Lower lobe of right lung (tissue), 2 donors: ENCODE results near the gene PADI1. TPM values are rescaled to one million over a fixed set of nuclear protein-coding genes. Genes with fewer than 3 reads are reported as not detected.

Experiments used
- ATAC-seq, 2 donors: fragments of 200-7000 bp; cut with Tn5 transposase; one replicate each; pipeline ENCODE4 v1.9.1; 2020 to 2022; ENCODE audit warnings: mild to moderate bottlenecking in 2 of 2, moderate library complexity in 2 of 2
- DNase-seq: peaks from one replicate; pipeline ENCODE4 v3.0.0-alpha.2; 2020
- H3K27ac ChIP-seq: fragments of 200-600 bp; one replicate; pipeline ENCODE4 v1.8.0; 2022
- H3K27me3 ChIP-seq: fragments of 200-600 bp; one replicate; pipeline ENCODE4 v1.8.0; 2022; ENCODE audit warnings: low read depth
- H3K36me3 ChIP-seq: fragments of 200-600 bp; one replicate; pipeline ENCODE4 v1.8.0; 2022; ENCODE audit warnings: mild to moderate bottlenecking
- H3K4me1 ChIP-seq: fragments of 200-600 bp; one replicate; pipeline ENCODE4 v1.8.0; 2022
- H3K4me3 ChIP-seq: fragments of 200-600 bp; one replicate; pipeline ENCODE4 v1.8.0; 2022; ENCODE audit warnings: mild to moderate bottlenecking
- H3K9me3 ChIP-seq: fragments of 200-600 bp; one replicate; pipeline ENCODE4 v1.8.0; 2022
- CTCF ChIP-seq: fragments of 200-600 bp; IDR thresholded peaks from one replicate; pipeline ENCODE4 v1.8.0; 2022; ENCODE audit warnings: antibody characterized with exemption, mild to moderate bottlenecking
- intact Hi-C: fragments of 100-400 bp; cut with DNase I; formaldehyde crosslinking; loops from one replicate; pipeline ENCODE4 v1.11.0; 2022
- total RNA-seq: library from RNA; stranded (reverse); fragmentation: NEBNext Ultra II Directional; extraction: Animal tissue kit (Norgen Biotek cat#: 25700); gene quantifications from one replicate; pipeline ENCODE4 v1.2.1, GENCODE V29; 2021
- donor health status: DM: no; HTN: yes; CAD: no; lungs with severe emphysema.

The PADI1 gene
- total RNA-seq, 1 donor from 2014 or later: not detected

GRCh38 chr1:17184161-17184665 is 20.7 kb upstream of the PADI1 start:
- intact Hi-C loops: no loop called here
- Histone ChIP-seq H3K27ac (no peak overlapping the region), H3K4me3 (no peak overlapping the region), H3K9me3 (peaks cover 12% of the 10 kb centered on the region), H3K4me1 (no peaks in the 10 kb centered on the region), H3K36me3 (no peaks in the 10 kb centered on the region), H3K27me3 (peaks cover 10% of the 10 kb centered on the region)
- TF ChIP-seq CTCF: no peak
- no peak for DNase-seq
- no peak for ATAC-seq

- DNase-seq (no peak), ATAC-seq (no peak)
- intact Hi-C loops: no loop called here
- no peak for TF ChIP-seq CTCF
- Histone ChIP-seq H3K36me3 (no peaks in the 10 kb centered on the region), H3K27ac (no peak overlapping the region), H3K4me1 (no peaks in the 10 kb centered on the region), H3K27me3 (peaks cover 10% of the 10 kb centered on the region), H3K4me3 (no peak overlapping the region), H3K9me3 (peaks cover 12% of the 10 kb centered on the region)
These were observed 20.0 kb upstream of the PADI1 start for GRCh38 chr1:17184822-17185484.

DNA sequence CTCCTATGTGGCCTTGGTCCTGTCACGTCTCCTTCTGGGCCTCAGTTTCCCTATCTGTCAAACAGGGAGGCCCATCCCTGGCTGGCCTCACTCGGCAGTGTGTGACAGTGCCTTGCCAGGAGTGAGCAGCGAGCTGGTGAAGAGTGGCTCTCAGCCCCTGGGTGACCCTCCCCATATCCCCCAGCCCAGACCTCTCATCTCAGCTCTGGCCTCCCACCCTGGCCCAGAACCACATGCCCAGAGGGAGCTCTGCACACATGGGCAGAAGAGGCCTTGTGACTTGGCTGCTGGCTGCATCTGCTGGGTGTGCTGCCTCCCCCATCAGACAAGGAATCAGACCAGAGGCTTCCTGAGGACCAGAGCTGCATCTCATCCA is 19.5 kb upstream of the PADI1 start:
- Histone ChIP-seq H3K9me3 (peaks cover 12% of the 10 kb centered on the region), H3K36me3 (no peaks in the 10 kb centered on the region), H3K4me3 (no peak overlapping the region), H3K27ac (no peak overlapping the region), H3K4me1 (no peaks in the 10 kb centered on the region), H3K27me3 (peaks cover 10% of the 10 kb centered on the region)
- intact Hi-C loops: no loop called here
- ATAC-seq: no peak
- no peak for DNase-seq
- TF ChIP-seq CTCF: no peak

DNA sequence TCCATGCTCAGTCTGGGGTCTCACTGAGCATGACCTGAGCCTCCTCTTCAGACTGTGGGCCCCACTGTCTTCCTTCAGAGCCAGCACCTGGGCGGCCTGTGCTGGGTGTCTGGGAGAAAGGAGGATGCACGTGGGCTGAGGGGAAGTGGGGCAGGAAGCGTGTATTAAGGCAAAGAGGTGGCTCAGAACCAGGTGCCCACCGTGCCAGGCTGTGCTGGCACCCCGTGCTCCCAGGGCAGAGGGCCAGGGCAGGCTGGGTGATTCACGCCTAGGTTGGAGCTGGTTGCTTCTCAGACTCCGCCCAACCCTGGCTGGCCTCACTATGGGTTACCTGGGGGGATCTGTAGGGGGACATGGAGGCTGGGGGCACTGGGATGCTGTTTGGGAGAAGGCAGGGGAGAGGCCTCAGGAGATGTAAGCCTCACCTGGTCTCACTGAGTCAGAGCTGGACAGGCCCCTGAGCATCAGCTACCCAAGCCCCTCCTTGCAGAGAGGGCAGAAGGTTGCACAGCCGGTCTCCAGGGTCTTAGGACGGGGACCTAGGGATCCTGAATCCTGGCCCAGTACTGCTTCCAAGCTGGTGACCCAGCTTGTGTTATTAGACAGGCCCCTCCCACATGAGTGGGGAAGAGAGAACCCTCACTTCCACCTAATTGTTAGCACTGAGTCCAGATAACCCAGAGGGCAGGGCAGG is 18.6 kb upstream of the PADI1 start:
- DNase-seq (no peak), ATAC-seq (no peak)
- no peak for TF ChIP-seq CTCF
- Histone ChIP-seq H3K9me3 (peaks cover 12% of the 10 kb centered on the region), H3K4me3 (no peak overlapping the region), H3K36me3 (no peaks in the 10 kb centered on the region), H3K27ac (no peak overlapping the region), H3K4me1 (no peaks in the 10 kb centered on the region), H3K27me3 (peaks cover 10% of the 10 kb centered on the region)
- intact Hi-C loops: no loop called here

DNA sequence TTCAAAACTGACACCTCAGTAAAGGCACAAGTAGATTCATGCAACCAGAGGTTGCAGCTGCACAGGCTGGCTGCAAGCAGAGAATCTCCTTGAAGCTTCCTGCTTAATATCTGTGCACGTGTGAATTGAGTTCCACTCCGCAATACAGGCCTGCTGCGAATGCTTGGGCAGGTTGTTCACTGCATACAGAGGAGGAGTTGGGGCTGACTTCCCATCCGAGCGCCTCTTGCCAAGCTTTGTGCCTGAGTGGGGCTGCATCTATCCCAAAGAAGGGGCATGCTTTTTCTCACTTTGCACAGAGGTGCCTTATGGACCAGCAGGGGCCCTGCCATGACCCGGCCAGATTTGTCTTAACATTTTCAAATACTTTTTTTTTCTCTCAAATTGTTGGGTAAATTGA is 17.9 kb upstream of the PADI1 start:
- intact Hi-C loops: no loop called here
- Histone ChIP-seq H3K4me3 (no peak overlapping the region), H3K4me1 (no peaks in the 10 kb centered on the region), H3K27me3 (peaks cover 10% of the 10 kb centered on the region), H3K27ac (no peak overlapping the region), H3K9me3 (peaks cover 12% of the 10 kb centered on the region), H3K36me3 (no peaks in the 10 kb centered on the region)
- DNase-seq (no peak), ATAC-seq (no peak)
- TF ChIP-seq CTCF: no peak
